Measurements from ENCODE around the gene CUL1.

CUL1 gene

GRCh38 chr7:148698007-148698396, 701 bp upstream of the CUL1 start:
- Histone ChIP-seq H3K27ac (ENCODE audit: low read depth, low read length) (peak overlapping the region; percentile 75), H4K20me1 (ENCODE audit: control insufficient read depth, insufficient read depth, low read depth, low read length) (peaks cover 29% of the 10 kb centered on the region), H3K27me3 (ENCODE audit: control insufficient read depth, low read length) (no peaks in the 10 kb centered on the region), H3K9me3 (ENCODE audit: control insufficient read depth, insufficient read depth, low read length) (no peaks in the 10 kb centered on the region), H3K4me2 (ENCODE audit: low read length) (peak overlapping the region; percentile 95), H3K4me1 (ENCODE audit: control insufficient read depth, low read length) (peaks cover 44% of the 10 kb centered on the region), H3K9me2 (replicated peaks; ENCODE audit: control insufficient read depth, low read length) (no peaks in the 10 kb centered on the region), H3K36me3 (ENCODE audit: control insufficient read depth, low read length) (peaks cover 30% of the 10 kb centered on the region), H3F3A (ENCODE audit: control insufficient read depth, insufficient read depth) (peaks cover 9% of the 10 kb centered on the region), H3K4me3 (ENCODE audit: low read length) (peak overlapping the region; percentile 81), H3K79me2 (ENCODE audit: control insufficient read depth, low read length) (peaks cover 53% of the 10 kb centered on the region)
- TF ChIP-seq CTCF (IDR thresholded peaks at IDR 0.05; ENCODE audit: low read depth, low read length, poor library complexity, severe bottlenecking) (no peak), EZH2phosphoT487 (IDR thresholded peaks at IDR 0.05; ENCODE audit: borderline replicate concordance, low read length) (no peak)

GRCh38 chr7:148699024-148699781, 500 bp downstream of the CUL1 start:
- H3K36me3 ChIP-seq (ENCODE audit: control insufficient read depth, low read length), result peaks cover 30% of the 10 kb centered on the region
- peaks cover 9% of the 10 kb centered on the region for H3F3A ChIP-seq (ENCODE audit: control insufficient read depth, insufficient read depth)
- no peaks in the 10 kb centered on the region for H3K9me3 ChIP-seq (ENCODE audit: control insufficient read depth, insufficient read depth, low read length)
- H3K9me2 ChIP-seq (replicated peaks; ENCODE audit: control insufficient read depth, low read length), result no peaks in the 10 kb centered on the region
- TF ChIP-seq EZH2phosphoT487 (IDR thresholded peaks at IDR 0.05; ENCODE audit: borderline replicate concordance, low read length) (no peak), CTCF (IDR thresholded peaks at IDR 0.05; ENCODE audit: low read depth, low read length, poor library complexity, severe bottlenecking) (no peak)
- peak overlapping the region; percentile 75 for H3K27ac ChIP-seq (ENCODE audit: low read depth, low read length)
- H3K4me3 ChIP-seq (ENCODE audit: low read length), result peak overlapping the region; percentile 81
- H3K4me1 ChIP-seq (ENCODE audit: control insufficient read depth, low read length), result peaks cover 56% of the 10 kb centered on the region
- peak overlapping the region; percentile 95 for H3K4me2 ChIP-seq (ENCODE audit: low read length)
- H3K27me3 ChIP-seq (ENCODE audit: control insufficient read depth, low read length), result no peaks in the 10 kb centered on the region
- peaks cover 34% of the 10 kb centered on the region for H4K20me1 ChIP-seq (ENCODE audit: control insufficient read depth, insufficient read depth, low read depth, low read length)
- peaks cover 65% of the 10 kb centered on the region for H3K79me2 ChIP-seq (ENCODE audit: control insufficient read depth, low read length)

GRCh38 chr7:148699782-148700629, 1.3 kb downstream of the CUL1 start:
- TF ChIP-seq EZH2phosphoT487 (IDR thresholded peaks at IDR 0.05; ENCODE audit: borderline replicate concordance, low read length) (no peak), CTCF (IDR thresholded peaks at IDR 0.05; ENCODE audit: low read depth, low read length, poor library complexity, severe bottlenecking) (peak; percentile 6)
- Histone ChIP-seq H3K9me3 (ENCODE audit: control insufficient read depth, insufficient read depth, low read length) (no peaks in the 10 kb centered on the region), H3F3A (ENCODE audit: control insufficient read depth, insufficient read depth) (peaks cover 9% of the 10 kb centered on the region), H3K79me2 (ENCODE audit: control insufficient read depth, low read length) (peaks cover 73% of the 10 kb centered on the region), H4K20me1 (ENCODE audit: control insufficient read depth, insufficient read depth, low read depth, low read length) (peaks cover 41% of the 10 kb centered on the region), H3K36me3 (ENCODE audit: control insufficient read depth, low read length) (peaks cover 30% of the 10 kb centered on the region), H3K27me3 (ENCODE audit: control insufficient read depth, low read length) (no peaks in the 10 kb centered on the region), H3K4me3 (ENCODE audit: low read length) (peak overlapping the region; percentile 81), H3K9me2 (replicated peaks; ENCODE audit: control insufficient read depth, low read length) (no peaks in the 10 kb centered on the region), H3K4me2 (ENCODE audit: low read length) (peak overlapping the region; percentile 95), H3K4me1 (ENCODE audit: control insufficient read depth, low read length) (peaks cover 64% of the 10 kb centered on the region), H3K27ac (ENCODE audit: low read depth, low read length) (peak overlapping the region; percentile 75)
